Caco-2 (cell line): Measurements from ENCODE around the gene C19orf44. TPM values are rescaled to one million over a fixed set of nuclear protein-coding genes. Genes with fewer than 3 reads are reported as not detected.

Experiments used
- BruUV-seq: library from RNA; stranded (reverse); fragments of 400-500 nt; replicated peaks from 2 replicates; lab custom pipeline; 2021; lab: Mats Ljungman, UMichigan
- CTCF ChIA-PET: fragments of 300-600 bp; sonication (Branson Sonifier 250); formaldehyde crosslinking; loops from one replicate; lab custom pipeline; 2022; ENCODE audit warnings: antibody characterized with exemption; lab: Charles Lee
- POLR2A ChIA-PET: fragments of 300-600 bp; sonication (Branson Sonifier 250); formaldehyde crosslinking; loops from one replicate; lab custom pipeline; 2022; ENCODE audit warnings: antibody characterized with exemption; lab: Charles Lee
- DNase-seq, 2 experiments: peaks; one replicate each; pipeline versions ENCODE4 v3.0.0 to v3.0.0-alpha.2; 2020 to 2022
- H3K27me3 ChIP-seq: replicated peaks from 2 replicates; pipeline ENCODE4 v1.6.0; 2011; ENCODE audit warnings: low read length; ENCODE audit not compliant: control insufficient read depth, insufficient read depth
- H3K36me3 ChIP-seq: 2 replicates; pipeline ENCODE4 v1.5.1; 2011; ENCODE audit warnings: low read length; ENCODE audit not compliant: control insufficient read depth, insufficient read depth
- H3K4me1 ChIP-seq: fragments of 250-450 bp; sonication (Bioruptor Pico); 2 replicates; pipeline ENCODE4 v1.5.1; 2020; ENCODE audit warnings: mild to moderate bottlenecking
- H3K4me3 ChIP-seq: 2 replicates; pipeline ENCODE4 v1.5.1; 2011; ENCODE audit warnings: low read depth, mild to moderate bottlenecking, control low read depth, low read length
- H3K9me3 ChIP-seq: fragments of 250-450 bp; sonication (Bioruptor Pico); 2 replicates; pipeline ENCODE4 v1.5.1; 2020; ENCODE audit warnings: mild to moderate bottlenecking, moderate library complexity
- H3K27ac Mint-ChIP-seq: one replicate; pipeline ENCODE4 v1.8.0; 2022; ENCODE audit warnings: mixed read lengths; ENCODE audit not compliant: unreplicated experiment
- H3K27me3 Mint-ChIP-seq: one replicate; pipeline ENCODE4 v1.8.0; 2022; ENCODE audit warnings: mixed read lengths; ENCODE audit not compliant: insufficient read depth, unreplicated experiment
- H3K36me3 Mint-ChIP-seq: one replicate; pipeline ENCODE4 v1.8.0; 2022; ENCODE audit warnings: mild to moderate bottlenecking, mixed read lengths; ENCODE audit not compliant: insufficient read depth, unreplicated experiment
- H3K4me1 Mint-ChIP-seq: one replicate; pipeline ENCODE4 v1.8.0; 2022; ENCODE audit warnings: low read depth, mixed read lengths; ENCODE audit not compliant: unreplicated experiment
- H3K4me3 Mint-ChIP-seq: one replicate; pipeline ENCODE4 v1.8.0; 2022; ENCODE audit warnings: mild to moderate bottlenecking, moderate library complexity, mixed read lengths; ENCODE audit not compliant: unreplicated experiment
- H3K9me3 Mint-ChIP-seq: one replicate; pipeline ENCODE4 v1.8.0; 2022; ENCODE audit warnings: mixed read lengths; ENCODE audit not compliant: unreplicated experiment
- intact Hi-C: fragments of 100-400 bp; cut with micrococcal nuclease; formaldehyde crosslinking; loops from one replicate; pipeline ENCODE4 v1.10.0; 2022; ENCODE audit not compliant: unreplicated experiment
- total RNA-seq: library from RNA; stranded (reverse); gene quantifications from 2 replicates; pipeline ENCODE4 v1.2.3, GENCODE V29; 2022
- TF ChIP-seq, protein P1 (sequence below), 2 experiments: fragments of 200-600 bp in 1 of 2; IDR thresholded peaks; 1 replicate in 1 of 2; 2 replicates in 1 of 2; pipeline versions ENCODE4 v1.5.1 to v1.8.0; 2011 to 2022; ENCODE audit warnings: antibody characterized with exemption in 1 of 2, control low read depth in 1 of 2, inconsistent platforms in 1 of 2, low read depth in 1 of 2, low read length in 1 of 2, mild to moderate bottlenecking in 1 of 2, moderate library complexity in 1 of 2; ENCODE audit not compliant: insufficient read depth in 1 of 2, severe bottlenecking in 1 of 2, unreplicated experiment in 1 of 2

Gene C19orf44
- total RNA-seq, 1 experiment from 2014 or later = 3.4 TPM

- H3K27ac Mint-ChIP-seq = no peak overlapping the region
Observed at GRCh38 chr19:16472992-16473391, 23.2 kb upstream of the C19orf44 start.

GRCh38 chr19:16473875-16474392 is 22.3 kb upstream of the C19orf44 start:
- TF ChIP-seq, protein P1, sequence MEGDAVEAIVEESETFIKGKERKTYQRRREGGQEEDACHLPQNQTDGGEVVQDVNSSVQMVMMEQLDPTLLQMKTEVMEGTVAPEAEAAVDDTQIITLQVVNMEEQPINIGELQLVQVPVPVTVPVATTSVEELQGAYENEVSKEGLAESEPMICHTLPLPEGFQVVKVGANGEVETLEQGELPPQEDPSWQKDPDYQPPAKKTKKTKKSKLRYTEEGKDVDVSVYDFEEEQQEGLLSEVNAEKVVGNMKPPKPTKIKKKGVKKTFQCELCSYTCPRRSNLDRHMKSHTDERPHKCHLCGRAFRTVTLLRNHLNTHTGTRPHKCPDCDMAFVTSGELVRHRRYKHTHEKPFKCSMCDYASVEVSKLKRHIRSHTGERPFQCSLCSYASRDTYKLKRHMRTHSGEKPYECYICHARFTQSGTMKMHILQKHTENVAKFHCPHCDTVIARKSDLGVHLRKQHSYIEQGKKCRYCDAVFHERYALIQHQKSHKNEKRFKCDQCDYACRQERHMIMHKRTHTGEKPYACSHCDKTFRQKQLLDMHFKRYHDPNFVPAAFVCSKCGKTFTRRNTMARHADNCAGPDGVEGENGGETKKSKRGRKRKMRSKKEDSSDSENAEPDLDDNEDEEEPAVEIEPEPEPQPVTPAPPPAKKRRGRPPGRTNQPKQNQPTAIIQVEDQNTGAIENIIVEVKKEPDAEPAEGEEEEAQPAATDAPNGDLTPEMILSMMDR (IDR thresholded peaks at IDR 0.05; ENCODE audit: insufficient read depth in 1 of 2, low read depth in 1 of 2, low read length in 1 of 2, severe bottlenecking in 1 of 2, unreplicated experiment in 1 of 2) = no peak
- peaks cover 8% of the 10 kb centered on the region for H3K9me3 ChIP-seq
- peaks cover 4% of the 10 kb centered on the region for H3K4me1 ChIP-seq
- Mint-ChIP-seq H3K27me3 (no peaks in the 10 kb centered on the region), H3K36me3 (no peaks in the 10 kb centered on the region), H3K27ac (no peak overlapping the region), H3K4me1 (peaks cover 17% of the 10 kb centered on the region), H3K4me3 (no peak overlapping the region), H3K9me3 (no peaks in the 10 kb centered on the region)
- DNase-seq = no peak
- intact Hi-C loops = loop anchor here (2.0 kb wide), 1 partner anchor 23 kb away; the partner anchor contains the start of genes C19orf44 and CALR3
- H3K36me3 ChIP-seq = no peaks in the 10 kb centered on the region
- no peak overlapping the region for H3K4me3 ChIP-seq
- BruUV-seq = no TSS peak
- H3K27me3 ChIP-seq = no peaks in the 10 kb centered on the region
- CTCF ChIA-PET = interaction anchor here (0.7 kb wide), 1 partner anchor 10 kb away, joined by 6 read pairs; no protein-coding TSS in a partner anchor
- POLR2A ChIA-PET = no interaction called here

More at GRCh38 chr19:16472992-16473391, 23.2 kb upstream of the C19orf44 start:
- no peaks in the 10 kb centered on the region for H3K27me3 Mint-ChIP-seq
- intact Hi-C loops = loop anchor here (2.0 kb wide), 1 partner anchor 24 kb away; the partner anchor contains the start of genes C19orf44 and CALR3
- no peak for DNase-seq
- H3K9me3 ChIP-seq = peaks cover 8% of the 10 kb centered on the region
- TF ChIP-seq, protein P1 (IDR thresholded peaks at IDR 0.05; ENCODE audit: insufficient read depth in 1 of 2, low read depth in 1 of 2, low read length in 1 of 2, severe bottlenecking in 1 of 2, unreplicated experiment in 1 of 2) = no peak
- H3K4me3 ChIP-seq = no peak overlapping the region
- peaks cover 4% of the 10 kb centered on the region for H3K4me1 ChIP-seq
- H3K4me1 Mint-ChIP-seq = peaks cover 20% of the 10 kb centered on the region
- H3K27me3 ChIP-seq = no peaks in the 10 kb centered on the region
- H3K4me3 Mint-ChIP-seq = no peak overlapping the region
- H3K36me3 ChIP-seq = no peaks in the 10 kb centered on the region
- no TSS peak for BruUV-seq
- ChIA-PET POLR2A (interaction anchor here (0.6 to 0.7 kb wide), 3 partner anchors 32 to 211 kb away, joined by 3 to 4 read pairs (median 3); no protein-coding TSS in a partner anchor), CTCF (no interaction called here)
- H3K9me3 Mint-ChIP-seq = no peaks in the 10 kb centered on the region
- H3K36me3 Mint-ChIP-seq = no peaks in the 10 kb centered on the region

DNA sequence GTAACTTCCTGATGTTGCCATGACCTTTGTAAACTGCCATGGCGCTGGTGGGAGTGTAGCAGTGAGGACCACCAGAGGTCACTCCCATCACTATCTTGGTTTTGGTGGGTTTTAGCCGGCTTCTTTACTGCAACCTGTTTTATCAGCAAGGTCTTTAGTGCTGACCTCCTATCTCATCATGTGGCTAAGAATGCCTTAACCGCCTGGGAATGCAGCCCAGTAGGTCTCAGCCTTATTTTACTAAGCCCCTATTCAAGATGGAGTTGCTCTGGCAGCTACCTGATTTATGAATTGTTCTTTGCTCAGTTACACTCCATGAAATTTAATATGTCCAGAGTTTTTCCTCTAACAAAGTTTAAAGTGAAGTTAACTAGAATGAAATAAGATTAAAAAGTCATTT is 19.8 kb upstream of the C19orf44 start:
- POLR2A ChIA-PET = no interaction called here
- DNase-seq = no peak
- intact Hi-C loops = no loop called here
- TF ChIP-seq, protein P1 (IDR thresholded peaks at IDR 0.05; ENCODE audit: insufficient read depth in 1 of 2, low read depth in 1 of 2, low read length in 1 of 2, severe bottlenecking in 1 of 2, unreplicated experiment in 1 of 2) = no peak
- no peak overlapping the region for H3K4me3 Mint-ChIP-seq
- no peaks in the 10 kb centered on the region for H3K36me3 Mint-ChIP-seq
- Histone ChIP-seq H3K36me3 (no peaks in the 10 kb centered on the region), H3K9me3 (peaks cover 8% of the 10 kb centered on the region), H3K27me3 (no peaks in the 10 kb centered on the region), H3K4me3 (no peak overlapping the region), H3K4me1 (no peaks in the 10 kb centered on the region)
- BruUV-seq = no TSS peak
- H3K9me3 Mint-ChIP-seq = no peaks in the 10 kb centered on the region
- CTCF ChIA-PET = no interaction called here
- H3K4me1 Mint-ChIP-seq = no peaks in the 10 kb centered on the region
- H3K27me3 Mint-ChIP-seq = no peaks in the 10 kb centered on the region
- no peak overlapping the region for H3K27ac Mint-ChIP-seq
